ENCODE measurements around the gene B4GALNT1.

GRCh38 chr12:57605811-57606311 is 27.1 kb downstream of the B4GALNT1 start:
- TF ChIP-seq ESRRG (CRISPR knock-in tag; IDR thresholded peaks at IDR 0.05), result no peak
- no peak for TF ChIP-seq ZNF8 (CRISPR knock-in tag; IDR thresholded peaks at IDR 0.05)
- no peak for TF ChIP-seq TOX (CRISPR knock-in tag; IDR thresholded peaks at IDR 0.05; ENCODE audit: borderline replicate concordance)
- TF ChIP-seq CSDC2 (CRISPR knock-in tag; IDR thresholded peaks at IDR 0.05), result no peak
- no peak for TF ChIP-seq CSRNP3 (CRISPR knock-in tag; IDR thresholded peaks at IDR 0.05)
